Stimulated activated naive B cell treated with anti-CD40 and anti-IgM and Interleukin-4, amounts not matched to agents 10 μg/mL and 1 μg/mL and 100 μg/mL, for 72 hours (primary cell): Measurements from ENCODE around the gene ZFP69.

Experiments used
- ATAC-seq, 2 donors: fragments of 150-1000 bp; cut with Tn5 transposase; replicated peaks; 2 replicates each; pipeline ENCODE4 v1.10.0; 2021; ENCODE audit warnings: moderate library complexity in 1 of 2
- DNase-seq: peaks from one replicate; pipeline ENCODE4 v3.0.0; 2021
- H3K27ac Mint-ChIP-seq: one replicate; pipeline ENCODE4 v1.8.0; 2022; ENCODE audit warnings: mild to moderate bottlenecking, mixed read lengths
- H3K27me3 Mint-ChIP-seq, 2 donors: one replicate each; pipeline ENCODE4 v1.8.0; 2022; ENCODE audit warnings: mixed read lengths in 2 of 2
- H3K36me3 Mint-ChIP-seq, 2 donors: one replicate each; pipeline ENCODE4 v1.8.0; 2022; ENCODE audit warnings: mixed read lengths in 2 of 2, mild to moderate bottlenecking in 1 of 2
- H3K4me1 Mint-ChIP-seq, 2 donors: one replicate each; pipeline ENCODE4 v1.8.0; 2022; ENCODE audit warnings: mixed read lengths in 2 of 2, mild to moderate bottlenecking in 1 of 2
- H3K4me3 Mint-ChIP-seq, 2 donors: one replicate each; pipeline ENCODE4 v1.8.0; 2022; ENCODE audit warnings: mild to moderate bottlenecking in 2 of 2, mixed read lengths in 2 of 2, moderate library complexity in 1 of 2
- H3K9me3 Mint-ChIP-seq, 2 donors: one replicate each; pipeline ENCODE4 v1.8.0; 2022; ENCODE audit warnings: mixed read lengths in 2 of 2, mild to moderate bottlenecking in 1 of 2

Gene ZFP69

GRCh38 chr1:40534589-40534988 lies 57.5 kb downstream of the ZFP69 start:
- Mint-ChIP-seq H3K9me3 (peaks cover 0 to 6% of the 10 kb centered on the region in 2 donors), H3K27me3 (no peaks in the 10 kb centered on the region), H3K4me3 (no peak overlapping the region), H3K27ac (no peak overlapping the region), H3K36me3 (peaks cover 8 to 25% of the 10 kb centered on the region in 2 donors), H3K4me1 (peaks cover 17 to 20% of the 10 kb centered on the region in 2 donors)
- DNase-seq (no peak), ATAC-seq (no peak)

- no peak overlapping the region for H3K4me3 Mint-ChIP-seq
These were observed 58.6 kb downstream of the ZFP69 start for GRCh38 chr1:40535732-40536131.

GRCh38 chr1:40539338-40539737 lies 62.2 kb downstream of the ZFP69 start:
- DNase-seq (no peak), ATAC-seq (no peak)
- H3K36me3 Mint-ChIP-seq = peaks cover 28 to 48% of the 10 kb centered on the region in 2 donors

More at GRCh38 chr1:40535732-40536131, 58.6 kb downstream of the ZFP69 start:
- Mint-ChIP-seq H3K4me1 (peaks cover 15% of the 10 kb centered on the region in 2 donors), H3K36me3 (peaks cover 7 to 28% of the 10 kb centered on the region in 2 donors), H3K27me3 (no peaks in the 10 kb centered on the region), H3K9me3 (peaks cover 0 to 5% of the 10 kb centered on the region in 2 donors), H3K27ac (no peak overlapping the region)
- DNase-seq (no peak), ATAC-seq (no peak)

More at GRCh38 chr1:40539338-40539737, 62.2 kb downstream of the ZFP69 start:
- Mint-ChIP-seq H3K9me3 (no peaks in the 10 kb centered on the region), H3K27me3 (no peaks in the 10 kb centered on the region), H3K4me3 (no peak overlapping the region), H3K4me1 (no peaks in the 10 kb centered on the region), H3K27ac (no peak overlapping the region)
